Measurements from ENCODE around the gene ENTHD1. TPM values are rescaled to one million over a fixed set of nuclear protein-coding genes. Genes with fewer than 3 reads are reported as not detected.
A peak's percentile ranks its signal among the peaks of the same experiment; 100 is the strongest.

Gene ENTHD1
- total and polyA plus RNA-seq, 10 of the 15 experiments (the other 5 are each of a cell fraction or from before 2014, with no cell fraction given): 0.09 to 0.52 (median 0.21) TPM; not detected in 1

DNA sequence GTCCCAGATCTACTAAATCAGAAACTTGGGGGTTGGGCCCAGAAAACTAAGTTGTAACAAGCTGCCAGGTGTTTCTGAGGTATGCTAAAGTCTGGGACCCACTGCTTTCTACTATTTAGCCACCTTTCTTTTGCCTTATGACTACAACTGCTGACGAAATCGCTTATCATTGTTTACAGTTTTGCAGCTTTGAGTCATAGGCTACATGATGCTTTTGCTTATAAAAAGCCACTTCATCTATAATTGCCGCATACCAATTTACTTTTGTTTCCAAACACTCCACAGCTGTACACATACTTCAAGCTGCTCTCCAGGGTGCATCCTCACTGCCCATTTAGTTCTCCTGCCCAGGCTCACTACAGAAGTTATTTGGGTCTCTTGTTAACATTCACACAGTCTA lies 144.7 kb downstream of the ENTHD1 start (continued):
- TF ChIP-seq, protein P1, sequence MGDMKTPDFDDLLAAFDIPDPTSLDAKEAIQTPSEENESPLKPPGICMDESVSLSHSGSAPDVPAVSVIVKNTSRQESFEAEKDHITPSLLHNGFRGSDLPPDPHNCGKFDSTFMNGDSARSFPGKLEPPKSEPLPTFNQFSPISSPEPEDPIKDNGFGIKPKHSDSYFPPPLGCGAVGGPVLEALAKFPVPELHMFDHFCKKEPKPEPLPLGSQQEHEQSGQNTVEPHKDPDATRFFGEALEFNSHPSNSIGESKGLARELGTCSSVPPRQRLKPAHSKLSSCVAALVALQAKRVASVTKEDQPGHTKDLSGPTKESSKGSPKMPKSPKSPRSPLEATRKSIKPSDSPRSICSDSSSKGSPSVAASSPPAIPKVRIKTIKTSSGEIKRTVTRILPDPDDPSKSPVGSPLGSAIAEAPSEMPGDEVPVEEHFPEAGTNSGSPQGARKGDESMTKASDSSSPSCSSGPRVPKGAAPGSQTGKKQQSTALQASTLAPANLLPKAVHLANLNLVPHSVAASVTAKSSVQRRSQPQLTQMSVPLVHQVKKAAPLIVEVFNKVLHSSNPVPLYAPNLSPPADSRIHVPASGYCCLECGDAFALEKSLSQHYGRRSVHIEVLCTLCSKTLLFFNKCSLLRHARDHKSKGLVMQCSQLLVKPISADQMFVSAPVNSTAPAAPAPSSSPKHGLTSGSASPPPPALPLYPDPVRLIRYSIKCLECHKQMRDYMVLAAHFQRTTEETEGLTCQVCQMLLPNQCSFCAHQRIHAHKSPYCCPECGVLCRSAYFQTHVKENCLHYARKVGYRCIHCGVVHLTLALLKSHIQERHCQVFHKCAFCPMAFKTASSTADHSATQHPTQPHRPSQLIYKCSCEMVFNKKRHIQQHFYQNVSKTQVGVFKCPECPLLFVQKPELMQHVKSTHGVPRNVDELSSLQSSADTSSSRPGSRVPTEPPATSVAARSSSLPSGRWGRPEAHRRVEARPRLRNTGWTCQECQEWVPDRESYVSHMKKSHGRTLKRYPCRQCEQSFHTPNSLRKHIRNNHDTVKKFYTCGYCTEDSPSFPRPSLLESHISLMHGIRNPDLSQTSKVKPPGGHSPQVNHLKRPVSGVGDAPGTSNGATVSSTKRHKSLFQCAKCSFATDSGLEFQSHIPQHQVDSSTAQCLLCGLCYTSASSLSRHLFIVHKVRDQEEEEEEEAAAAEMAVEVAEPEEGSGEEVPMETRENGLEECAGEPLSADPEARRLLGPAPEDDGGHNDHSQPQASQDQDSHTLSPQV (IDR thresholded peaks at IDR 0.05): no peak
- TF ChIP-seq, protein P2, sequence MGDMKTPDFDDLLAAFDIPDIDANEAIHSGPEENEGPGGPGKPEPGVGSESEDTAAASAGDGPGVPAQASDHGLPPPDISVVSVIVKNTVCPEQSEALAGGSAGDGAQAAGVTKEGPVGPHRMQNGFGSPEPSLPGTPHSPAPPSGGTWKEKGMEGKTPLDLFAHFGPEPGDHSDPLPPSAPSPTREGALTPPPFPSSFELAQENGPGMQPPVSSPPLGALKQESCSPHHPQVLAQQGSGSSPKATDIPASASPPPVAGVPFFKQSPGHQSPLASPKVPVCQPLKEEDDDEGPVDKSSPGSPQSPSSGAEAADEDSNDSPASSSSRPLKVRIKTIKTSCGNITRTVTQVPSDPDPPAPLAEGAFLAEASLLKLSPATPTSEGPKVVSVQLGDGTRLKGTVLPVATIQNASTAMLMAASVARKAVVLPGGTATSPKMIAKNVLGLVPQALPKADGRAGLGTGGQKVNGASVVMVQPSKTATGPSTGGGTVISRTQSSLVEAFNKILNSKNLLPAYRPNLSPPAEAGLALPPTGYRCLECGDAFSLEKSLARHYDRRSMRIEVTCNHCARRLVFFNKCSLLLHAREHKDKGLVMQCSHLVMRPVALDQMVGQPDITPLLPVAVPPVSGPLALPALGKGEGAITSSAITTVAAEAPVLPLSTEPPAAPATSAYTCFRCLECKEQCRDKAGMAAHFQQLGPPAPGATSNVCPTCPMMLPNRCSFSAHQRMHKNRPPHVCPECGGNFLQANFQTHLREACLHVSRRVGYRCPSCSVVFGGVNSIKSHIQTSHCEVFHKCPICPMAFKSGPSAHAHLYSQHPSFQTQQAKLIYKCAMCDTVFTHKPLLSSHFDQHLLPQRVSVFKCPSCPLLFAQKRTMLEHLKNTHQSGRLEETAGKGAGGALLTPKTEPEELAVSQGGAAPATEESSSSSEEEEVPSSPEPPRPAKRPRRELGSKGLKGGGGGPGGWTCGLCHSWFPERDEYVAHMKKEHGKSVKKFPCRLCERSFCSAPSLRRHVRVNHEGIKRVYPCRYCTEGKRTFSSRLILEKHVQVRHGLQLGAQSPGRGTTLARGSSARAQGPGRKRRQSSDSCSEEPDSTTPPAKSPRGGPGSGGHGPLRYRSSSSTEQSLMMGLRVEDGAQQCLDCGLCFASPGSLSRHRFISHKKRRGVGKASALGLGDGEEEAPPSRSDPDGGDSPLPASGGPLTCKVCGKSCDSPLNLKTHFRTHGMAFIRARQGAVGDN (IDR thresholded peaks at IDR 0.05): no peak
- TF ChIP-seq TAF1 (IDR thresholded peaks at IDR 0.05; ENCODE audit: borderline replicate concordance, low read depth, low read length): no peak
- no peak for TF ChIP-seq RBBP5 (conservative IDR thresholded peaks at IDR 0.05)
- no peak for TF ChIP-seq ZNF384 (IDR thresholded peaks at IDR 0.05; ENCODE audit: borderline replicate concordance, low read depth, low read length)
- peak; percentile 76 for TF ChIP-seq JUNB (IDR thresholded peaks at IDR 0.05)
- TF ChIP-seq ZBED1 (IDR thresholded peaks at IDR 0.05; ENCODE audit: borderline replicate concordance): no peak
- TF ChIP-seq, protein P3, sequence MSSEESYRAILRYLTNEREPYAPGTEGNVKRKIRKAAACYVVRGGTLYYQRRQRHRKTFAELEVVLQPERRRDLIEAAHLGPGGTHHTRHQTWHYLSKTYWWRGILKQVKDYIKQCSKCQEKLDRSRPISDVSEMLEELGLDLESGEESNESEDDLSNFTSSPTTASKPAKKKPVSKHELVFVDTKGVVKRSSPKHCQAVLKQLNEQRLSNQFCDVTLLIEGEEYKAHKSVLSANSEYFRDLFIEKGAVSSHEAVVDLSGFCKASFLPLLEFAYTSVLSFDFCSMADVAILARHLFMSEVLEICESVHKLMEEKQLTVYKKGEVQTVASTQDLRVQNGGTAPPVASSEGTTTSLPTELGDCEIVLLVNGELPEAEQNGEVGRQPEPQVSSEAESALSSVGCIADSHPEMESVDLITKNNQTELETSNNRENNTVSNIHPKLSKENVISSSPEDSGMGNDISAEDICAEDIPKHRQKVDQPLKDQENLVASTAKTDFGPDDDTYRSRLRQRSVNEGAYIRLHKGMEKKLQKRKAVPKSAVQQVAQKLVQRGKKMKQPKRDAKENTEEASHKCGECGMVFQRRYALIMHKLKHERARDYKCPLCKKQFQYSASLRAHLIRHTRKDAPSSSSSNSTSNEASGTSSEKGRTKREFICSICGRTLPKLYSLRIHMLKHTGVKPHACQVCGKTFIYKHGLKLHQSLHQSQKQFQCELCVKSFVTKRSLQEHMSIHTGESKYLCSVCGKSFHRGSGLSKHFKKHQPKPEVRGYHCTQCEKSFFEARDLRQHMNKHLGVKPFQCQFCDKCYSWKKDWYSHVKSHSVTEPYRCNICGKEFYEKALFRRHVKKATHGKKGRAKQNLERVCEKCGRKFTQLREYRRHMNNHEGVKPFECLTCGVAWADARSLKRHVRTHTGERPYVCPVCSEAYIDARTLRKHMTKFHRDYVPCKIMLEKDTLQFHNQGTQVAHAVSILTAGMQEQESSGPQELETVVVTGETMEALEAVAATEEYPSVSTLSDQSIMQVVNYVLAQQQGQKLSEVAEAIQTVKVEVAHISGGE (CRISPR knock-in tag; IDR thresholded peaks at IDR 0.05): no peak
- TF ChIP-seq, protein P4, sequence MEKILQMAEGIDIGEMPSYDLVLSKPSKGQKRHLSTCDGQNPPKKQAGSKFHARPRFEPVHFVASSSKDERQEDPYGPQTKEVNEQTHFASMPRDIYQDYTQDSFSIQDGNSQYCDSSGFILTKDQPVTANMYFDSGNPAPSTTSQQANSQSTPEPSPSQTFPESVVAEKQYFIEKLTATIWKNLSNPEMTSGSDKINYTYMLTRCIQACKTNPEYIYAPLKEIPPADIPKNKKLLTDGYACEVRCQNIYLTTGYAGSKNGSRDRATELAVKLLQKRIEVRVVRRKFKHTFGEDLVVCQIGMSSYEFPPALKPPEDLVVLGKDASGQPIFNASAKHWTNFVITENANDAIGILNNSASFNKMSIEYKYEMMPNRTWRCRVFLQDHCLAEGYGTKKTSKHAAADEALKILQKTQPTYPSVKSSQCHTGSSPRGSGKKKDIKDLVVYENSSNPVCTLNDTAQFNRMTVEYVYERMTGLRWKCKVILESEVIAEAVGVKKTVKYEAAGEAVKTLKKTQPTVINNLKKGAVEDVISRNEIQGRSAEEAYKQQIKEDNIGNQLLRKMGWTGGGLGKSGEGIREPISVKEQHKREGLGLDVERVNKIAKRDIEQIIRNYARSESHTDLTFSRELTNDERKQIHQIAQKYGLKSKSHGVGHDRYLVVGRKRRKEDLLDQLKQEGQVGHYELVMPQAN (conservative IDR thresholded peaks at IDR 0.05): no peak
- TF ChIP-seq NBN (IDR thresholded peaks at IDR 0.05): no peak
- TF ChIP-seq RAD51 (IDR thresholded peaks at IDR 0.05): no peak
- TF ChIP-seq RUNX3 (IDR thresholded peaks at IDR 0.05; ENCODE audit: low read length): peak; percentile 13; the same call in 1 of the 2 replicates
- no peak for TF ChIP-seq HDAC6 (IDR thresholded peaks at IDR 0.05; ENCODE audit: unreplicated experiment)
- no peak for TF ChIP-seq TCF12 (IDR thresholded peaks at IDR 0.05; ENCODE audit: low read depth, low read length)

Measured in GM12878 (cell line).